Caco-2 (cell line): ENCODE measurements around the gene RFLNA. TPM values are rescaled to one million over a fixed set of nuclear protein-coding genes. Genes with fewer than 3 reads are reported as not detected.

Source experiments
- BruUV-seq: library from RNA; stranded (reverse); fragments of 400-500 nt; replicated peaks from 2 replicates; lab custom pipeline; 2021; lab: Mats Ljungman, UMichigan
- CTCF ChIA-PET: fragments of 300-600 bp; sonication (Branson Sonifier 250); formaldehyde crosslinking; loops from one replicate; lab custom pipeline; 2022; ENCODE audit warnings: antibody characterized with exemption; lab: Charles Lee
- POLR2A ChIA-PET: fragments of 300-600 bp; sonication (Branson Sonifier 250); formaldehyde crosslinking; loops from one replicate; lab custom pipeline; 2022; ENCODE audit warnings: antibody characterized with exemption; lab: Charles Lee
- DNase-seq, 2 experiments: peaks; one replicate each; pipeline versions ENCODE4 v3.0.0 to v3.0.0-alpha.2; 2020 to 2022
- H3K27me3 ChIP-seq: replicated peaks from 2 replicates; pipeline ENCODE4 v1.6.0; 2011; ENCODE audit warnings: low read length; ENCODE audit not compliant: control insufficient read depth, insufficient read depth
- H3K36me3 ChIP-seq: 2 replicates; pipeline ENCODE4 v1.5.1; 2011; ENCODE audit warnings: low read length; ENCODE audit not compliant: control insufficient read depth, insufficient read depth
- H3K4me1 ChIP-seq: fragments of 250-450 bp; sonication (Bioruptor Pico); 2 replicates; pipeline ENCODE4 v1.5.1; 2020; ENCODE audit warnings: mild to moderate bottlenecking
- H3K4me3 ChIP-seq: 2 replicates; pipeline ENCODE4 v1.5.1; 2011; ENCODE audit warnings: low read depth, mild to moderate bottlenecking, control low read depth, low read length
- H3K9me3 ChIP-seq: fragments of 250-450 bp; sonication (Bioruptor Pico); 2 replicates; pipeline ENCODE4 v1.5.1; 2020; ENCODE audit warnings: mild to moderate bottlenecking, moderate library complexity
- H3K27ac Mint-ChIP-seq: one replicate; pipeline ENCODE4 v1.8.0; 2022; ENCODE audit warnings: mixed read lengths; ENCODE audit not compliant: unreplicated experiment
- H3K27me3 Mint-ChIP-seq: one replicate; pipeline ENCODE4 v1.8.0; 2022; ENCODE audit warnings: mixed read lengths; ENCODE audit not compliant: insufficient read depth, unreplicated experiment
- H3K36me3 Mint-ChIP-seq: one replicate; pipeline ENCODE4 v1.8.0; 2022; ENCODE audit warnings: mild to moderate bottlenecking, mixed read lengths; ENCODE audit not compliant: insufficient read depth, unreplicated experiment
- H3K4me1 Mint-ChIP-seq: one replicate; pipeline ENCODE4 v1.8.0; 2022; ENCODE audit warnings: low read depth, mixed read lengths; ENCODE audit not compliant: unreplicated experiment
- H3K4me3 Mint-ChIP-seq: one replicate; pipeline ENCODE4 v1.8.0; 2022; ENCODE audit warnings: mild to moderate bottlenecking, moderate library complexity, mixed read lengths; ENCODE audit not compliant: unreplicated experiment
- H3K9me3 Mint-ChIP-seq: one replicate; pipeline ENCODE4 v1.8.0; 2022; ENCODE audit warnings: mixed read lengths; ENCODE audit not compliant: unreplicated experiment
- CTCF ChIP-seq, 2 experiments: fragments of 200-600 bp in 1 of 2; IDR thresholded peaks; 1 replicate in 1 of 2; 2 replicates in 1 of 2; pipeline versions ENCODE4 v1.5.1 to v1.8.0; 2011 to 2022; ENCODE audit warnings: antibody characterized with exemption in 1 of 2, control low read depth in 1 of 2, inconsistent platforms in 1 of 2, low read depth in 1 of 2, low read length in 1 of 2, mild to moderate bottlenecking in 1 of 2, moderate library complexity in 1 of 2; ENCODE audit not compliant: insufficient read depth in 1 of 2, severe bottlenecking in 1 of 2, unreplicated experiment in 1 of 2
- intact Hi-C: fragments of 100-400 bp; cut with micrococcal nuclease; formaldehyde crosslinking; loops from one replicate; pipeline ENCODE4 v1.10.0; 2022; ENCODE audit not compliant: unreplicated experiment
- total RNA-seq: library from RNA; stranded (reverse); gene quantifications from 2 replicates; pipeline ENCODE4 v1.2.3, GENCODE V29; 2022

RFLNA gene
- total RNA-seq, 1 experiment from 2014 or later = 15.4 TPM

- Mint-ChIP-seq H3K4me1 (no peaks in the 10 kb centered on the region), H3K36me3 (peaks cover 81% of the 10 kb centered on the region), H3K27me3 (no peaks in the 10 kb centered on the region), H3K9me3 (no peaks in the 10 kb centered on the region), H3K4me3 (no peak overlapping the region), H3K27ac (no peak overlapping the region)
- H3K9me3 ChIP-seq = no peaks in the 10 kb centered on the region
- H3K36me3 ChIP-seq = peaks cover 3% of the 10 kb centered on the region
- POLR2A ChIA-PET = no interaction called here
- H3K27me3 ChIP-seq = no peaks in the 10 kb centered on the region
- DNase-seq = no peak
- H3K4me1 ChIP-seq = no peaks in the 10 kb centered on the region
- H3K4me3 ChIP-seq = no peak overlapping the region
- intact Hi-C loops = no loop called here
- CTCF ChIA-PET = interaction anchor here (1.0 kb wide), 1 partner anchor 172 kb away, joined by 3 read pairs; no protein-coding TSS in a partner anchor
- BruUV-seq = no TSS peak
- no peak for TF ChIP-seq CTCF (IDR thresholded peaks at IDR 0.05; ENCODE audit: insufficient read depth in 1 of 2, low read depth in 1 of 2, low read length in 1 of 2, severe bottlenecking in 1 of 2, unreplicated experiment in 1 of 2)
Observed at GRCh38 chr12:124345795-124346194, 50.9 kb downstream of the RFLNA start.

- Histone ChIP-seq H3K36me3 (peaks cover 3% of the 10 kb centered on the region), H3K9me3 (no peaks in the 10 kb centered on the region), H3K27me3 (no peaks in the 10 kb centered on the region), H3K4me1 (no peaks in the 10 kb centered on the region), H3K4me3 (no peak overlapping the region)
- H3K27me3 Mint-ChIP-seq = no peaks in the 10 kb centered on the region
- POLR2A ChIA-PET = interaction anchor here (0.5 kb wide), 1 partner anchor 374 kb away, joined by 5 read pairs; the partner anchor contains the start of gene CCDC92
- no peaks in the 10 kb centered on the region for H3K4me1 Mint-ChIP-seq
- intact Hi-C loops = no loop called here
- peaks cover 78% of the 10 kb centered on the region for H3K36me3 Mint-ChIP-seq
- no TSS peak for BruUV-seq
- H3K27ac Mint-ChIP-seq = no peak overlapping the region
- no peak for DNase-seq
- TF ChIP-seq CTCF (IDR thresholded peaks at IDR 0.05; ENCODE audit: insufficient read depth in 1 of 2, low read depth in 1 of 2, low read length in 1 of 2, severe bottlenecking in 1 of 2, unreplicated experiment in 1 of 2) = no peak
- no peaks in the 10 kb centered on the region for H3K9me3 Mint-ChIP-seq
- CTCF ChIA-PET = interaction anchor here (0.7 kb wide), 1 partner anchor 327 kb away, joined by 3 read pairs; no protein-coding TSS in a partner anchor
- no peak overlapping the region for H3K4me3 Mint-ChIP-seq
Observed at GRCh38 chr12:124346425-124347168, 51.7 kb downstream of the RFLNA start.

- no TSS peak for BruUV-seq
- POLR2A ChIA-PET = no interaction called here
- Histone ChIP-seq H3K27me3 (no peaks in the 10 kb centered on the region), H3K9me3 (no peaks in the 10 kb centered on the region), H3K4me3 (no peak overlapping the region), H3K36me3 (peaks cover 3% of the 10 kb centered on the region), H3K4me1 (no peaks in the 10 kb centered on the region)
- CTCF ChIA-PET = interaction anchor here (0.6 to 0.7 kb wide), 2 partner anchors 51 to 328 kb away, joined by 3 to 4 read pairs; no protein-coding TSS in a partner anchor
- DNase-seq = no peak
- H3K36me3 Mint-ChIP-seq = peaks cover 74% of the 10 kb centered on the region
- H3K9me3 Mint-ChIP-seq = no peaks in the 10 kb centered on the region
- H3K4me3 Mint-ChIP-seq = no peak overlapping the region
- TF ChIP-seq CTCF (IDR thresholded peaks at IDR 0.05; ENCODE audit: insufficient read depth in 1 of 2, low read depth in 1 of 2, low read length in 1 of 2, severe bottlenecking in 1 of 2, unreplicated experiment in 1 of 2) = no peak
- H3K27ac Mint-ChIP-seq = no peak overlapping the region
- intact Hi-C loops = no loop called here
- H3K4me1 Mint-ChIP-seq = no peaks in the 10 kb centered on the region
- H3K27me3 Mint-ChIP-seq = no peaks in the 10 kb centered on the region
Observed at GRCh38 chr12:124347335-124347734, 52.4 kb downstream of the RFLNA start.
